BLaER1 treated with 17β-estradiol and CSF1 and Interleukin-3, amounts not matched to agents 10 nM and 100 nM (cell line): Measurements from ENCODE around the gene BCL2L11.

ENCODE experiments used
- H3K27ac ChIP-seq, 11 experiments: shearing (Covaris generic); formaldehyde crosslinking; 2 replicates each; pipeline ENCODE4 v1.8.1; 2022
- H3K27me3 ChIP-seq, 11 experiments: shearing (Covaris generic); formaldehyde crosslinking; 2 replicates each; pipeline ENCODE4 v1.8.1; 2022
- H3K36me3 ChIP-seq, 11 experiments: shearing (Covaris generic); formaldehyde crosslinking; 2 replicates each; pipeline ENCODE4 v1.8.1; 2022
- H3K4me1 ChIP-seq, 10 experiments: shearing (Covaris generic); formaldehyde crosslinking; 2 replicates each; pipeline ENCODE4 v1.8.1; 2022
- H3K4me2 ChIP-seq, 11 experiments: shearing (Covaris generic); formaldehyde crosslinking; 2 replicates each; pipeline ENCODE4 v1.8.1; 2022
- H3K4me3 ChIP-seq, 10 experiments: shearing (Covaris generic); formaldehyde crosslinking; 2 replicates each; pipeline ENCODE4 v1.8.1; 2022
- H3K9ac ChIP-seq, 11 experiments: shearing (Covaris generic); formaldehyde crosslinking; 2 replicates each; pipeline ENCODE4 v1.8.1; 2022
- H3K9me3 ChIP-seq, 11 experiments: shearing (Covaris generic); formaldehyde crosslinking; replicated peaks in 1 of 11; 2 replicates each; pipeline ENCODE4 v1.8.1; 2022
- H4K20me1 ChIP-seq, 11 experiments: shearing (Covaris generic); formaldehyde crosslinking; 2 replicates each; pipeline ENCODE4 v1.8.1; 2022
- Cebpa-rat ChIP-seq, 11 experiments: shearing (Covaris generic); IDR thresholded peaks; 2 replicates each; pipeline ENCODE4 v1.8.1; 2022

BCL2L11 gene

GRCh38 chr2:111100087-111100764, 20.5 kb upstream of the BCL2L11 start:
- Histone ChIP-seq H3K9me3 (0 out of 22 replicates have a peak, but pooled peaks cover 0 to 10% (median 0%) of the 10 kb centered on the region in 11 experiments), H3K4me2 (peak overlapping the region; percentile 53 to 88 (median 80)), H3K4me3 (no peak overlapping the region), H3K27me3 (no peaks in the 10 kb centered on the region), H3K36me3 (no peaks in the 10 kb centered on the region), H4K20me1 (no peaks in the 10 kb centered on the region), H3K27ac (peak overlapping the region in 9 of 11 experiments; percentile 24 to 78 (median 53); a peak in 17 of 22 replicates), H3K4me1 (peaks cover 23 to 36% (median 30%) of the 10 kb centered on the region in 10 experiments), H3K9ac (peak overlapping the region in 2 of 11 experiments; percentile 24 to 53; a peak in 3 of 22 replicates)
- no peak for TF ChIP-seq Cebpa-rat (IDR thresholded peaks at IDR 0.05)

GRCh38 chr2:111100765-111101162, 19.9 kb upstream of the BCL2L11 start:
- H3K9me3 ChIP-seq: 0 out of 22 replicates have a peak, but pooled peaks cover 0 to 10% (median 0%) of the 10 kb centered on the region in 11 experiments
- peaks cover 25 to 36% (median 30%) of the 10 kb centered on the region in 10 experiments for H3K4me1 ChIP-seq
- TF ChIP-seq Cebpa-rat (IDR thresholded peaks at IDR 0.05): peak in 2 of 11 experiments; percentile 8 to 37; a peak in 3 of 22 replicates
- no peaks in the 10 kb centered on the region for H3K36me3 ChIP-seq
- no peaks in the 10 kb centered on the region for H3K27me3 ChIP-seq
- peak overlapping the region; percentile 53 to 88 (median 80) for H3K4me2 ChIP-seq
- H3K27ac ChIP-seq: peak overlapping the region in 9 of 11 experiments; percentile 32 to 78 (median 53); a peak in 17 of 22 replicates
- H4K20me1 ChIP-seq: no peaks in the 10 kb centered on the region
- peak overlapping the region in 4 of 11 experiments; percentile 15 to 53 (median 33); a peak in 5 of 22 replicates for H3K9ac ChIP-seq
- no peak overlapping the region for H3K4me3 ChIP-seq

GRCh38 chr2:111101592-111101991, 19.1 kb upstream of the BCL2L11 start:
- Histone ChIP-seq H3K9ac (peak overlapping the region in 1 of 11 experiments; percentile 42; a peak in 2 of 22 replicates), H3K27me3 (no peaks in the 10 kb centered on the region), H3K36me3 (no peaks in the 10 kb centered on the region), H3K9me3 (peaks cover 0 to 10% (median 0%) of the 10 kb centered on the region in 11 experiments; a peak in 1 of 22 replicates), H3K4me1 (peaks cover 26 to 36% (median 32%) of the 10 kb centered on the region in 10 experiments), H3K27ac (peak overlapping the region in 6 of 11 experiments; percentile 19 to 78 (median 68); a peak in 10 of 22 replicates), H4K20me1 (no peaks in the 10 kb centered on the region), H3K4me2 (peak overlapping the region; percentile 53 to 88 (median 80)), H3K4me3 (no peak overlapping the region)
- TF ChIP-seq Cebpa-rat (IDR thresholded peaks at IDR 0.05): no peak

GRCh38 chr2:111102216-111102615, 18.5 kb upstream of the BCL2L11 start:
- Histone ChIP-seq H3K27ac (peak overlapping the region in 3 of 11 experiments; percentile 71 to 78 (median 72); a peak in 4 of 22 replicates), H3K27me3 (no peaks in the 10 kb centered on the region), H3K36me3 (no peaks in the 10 kb centered on the region), H3K4me2 (peak overlapping the region; percentile 53 to 88 (median 80); a peak in 16 of 22 replicates), H3K9me3 (peaks cover 0 to 10% (median 0%) of the 10 kb centered on the region in 11 experiments; a peak in 1 of 22 replicates), H3K9ac (no peak overlapping the region), H4K20me1 (no peaks in the 10 kb centered on the region), H3K4me3 (no peak overlapping the region), H3K4me1 (peaks cover 26 to 36% (median 32%) of the 10 kb centered on the region in 10 experiments)
- no peak for TF ChIP-seq Cebpa-rat (IDR thresholded peaks at IDR 0.05)

GRCh38 chr2:111105926-111106325, 14.8 kb upstream of the BCL2L11 start:
- no peak overlapping the region for H3K9ac ChIP-seq
- peak overlapping the region in 3 of 11 experiments; percentile 2 to 16 (median 7); a peak in 2 of 22 replicates for H3K4me2 ChIP-seq
- H3K9me3 ChIP-seq: peaks cover 0 to 14% (median 0%) of the 10 kb centered on the region in 11 experiments; a peak in 1 of 22 replicates
- TF ChIP-seq Cebpa-rat (IDR thresholded peaks at IDR 0.05): no peak
- H3K4me1 ChIP-seq: peaks cover 15 to 22% (median 16%) of the 10 kb centered on the region in 10 experiments
- H3K36me3 ChIP-seq: no peaks in the 10 kb centered on the region
- H3K27me3 ChIP-seq: no peaks in the 10 kb centered on the region
- no peaks in the 10 kb centered on the region for H4K20me1 ChIP-seq
- no peak overlapping the region for H3K4me3 ChIP-seq
- no peak overlapping the region for H3K27ac ChIP-seq

- no peaks in the 10 kb centered on the region for H3K36me3 ChIP-seq
- H3K9me3 ChIP-seq: peaks cover 0 to 14% (median 0%) of the 10 kb centered on the region in 11 experiments; a peak in 1 of 22 replicates
- no peak overlapping the region for H3K9ac ChIP-seq
- no peak overlapping the region for H3K4me3 ChIP-seq
- 0 out of 22 replicates have a peak overlapping the region, but pooled peaks of 1 of the 11 experiments have one; percentile 4 for H3K4me2 ChIP-seq
- peaks cover 7 to 14% (median 8%) of the 10 kb centered on the region in 10 experiments for H3K4me1 ChIP-seq
- H3K27ac ChIP-seq: no peak overlapping the region
- no peaks in the 10 kb centered on the region for H3K27me3 ChIP-seq
- no peak for TF ChIP-seq Cebpa-rat (IDR thresholded peaks at IDR 0.05)
- no peaks in the 10 kb centered on the region for H4K20me1 ChIP-seq
Measured at GRCh38 chr2:111106706-111107105, 14.0 kb upstream of the BCL2L11 start.

GRCh38 chr2:111108745-111109271, 11.9 kb upstream of the BCL2L11 start:
- no peak for TF ChIP-seq Cebpa-rat (IDR thresholded peaks at IDR 0.05)
- Histone ChIP-seq H3K4me3 (no peak overlapping the region), H3K9ac (no peak overlapping the region), H3K4me1 (peaks cover 0 to 7% (median 0%) of the 10 kb centered on the region in 10 experiments; a peak in 3 of 20 replicates), H3K27ac (no peak overlapping the region), H4K20me1 (no peaks in the 10 kb centered on the region), H3K27me3 (no peaks in the 10 kb centered on the region), H3K9me3 (peaks cover 0 to 13% (median 0%) of the 10 kb centered on the region in 11 experiments; a peak in 1 of 22 replicates), H3K4me2 (no peak overlapping the region), H3K36me3 (no peaks in the 10 kb centered on the region)

GRCh38 chr2:111111101-111111755, 9.5 kb upstream of the BCL2L11 start:
- Histone ChIP-seq H3K4me3 (no peak overlapping the region), H3K4me1 (peaks cover 0 to 1% (median 0%) of the 10 kb centered on the region in 10 experiments; a peak in 3 of 20 replicates), H3K27ac (no peak overlapping the region), H3K4me2 (no peak overlapping the region), H4K20me1 (no peaks in the 10 kb centered on the region), H3K27me3 (peaks cover 10 to 24% (median 20%) of the 10 kb centered on the region in 11 experiments), H3K9ac (no peak overlapping the region), H3K36me3 (no peaks in the 10 kb centered on the region), H3K9me3 (peaks cover 0 to 13% (median 0%) of the 10 kb centered on the region in 11 experiments; a peak in 1 of 22 replicates)
- TF ChIP-seq Cebpa-rat (IDR thresholded peaks at IDR 0.05): no peak
